Activated CD4-positive, alpha-beta T cell treated with anti-CD3 and anti-CD28 coated beads, Interleukin-10, Interleukin-2, amounts not matched to agents 100 ng/mL and 50 ng/mL, durations not matched to agents 16 hours and 8 hours (primary cell): ENCODE results near the gene SERPINA3.
"Not testable (repeated sequence)": the region's sequence is repeated elsewhere in the genome, so short reads cannot be mapped to it uniquely, and the experiment has no call there.

Experiments
- DNase-seq: peaks from one replicate; pipeline ENCODE4 v3.0.0-alpha.2; 2020

The SERPINA3 gene

DNA sequence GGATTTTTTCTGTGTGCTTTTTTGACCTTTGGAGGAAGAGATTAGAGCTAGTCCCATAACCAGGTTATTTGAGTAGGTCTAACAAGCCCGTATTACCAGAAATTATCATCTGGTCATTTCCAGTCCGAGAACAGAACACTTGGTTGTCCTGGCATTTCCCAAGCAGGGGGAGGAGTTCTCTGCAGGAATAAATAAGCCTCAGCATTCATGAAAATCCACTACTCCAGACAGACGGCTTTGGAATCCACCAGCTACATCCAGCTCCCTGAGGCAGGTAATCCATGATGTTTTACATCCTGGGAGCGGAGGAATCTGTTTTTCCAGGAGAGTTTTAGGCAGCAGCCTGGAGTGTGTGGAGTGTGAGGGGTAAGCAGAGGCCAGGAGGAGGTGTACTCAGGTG lies at the start of gene SERPINA3:
SERPINA3 (plus strand) TSS at position 218 of the 400 bp plus-strand sequence. CDS start 2,051 bp downstream, outside the sequence.
- DNase-seq = no peak

DNA sequence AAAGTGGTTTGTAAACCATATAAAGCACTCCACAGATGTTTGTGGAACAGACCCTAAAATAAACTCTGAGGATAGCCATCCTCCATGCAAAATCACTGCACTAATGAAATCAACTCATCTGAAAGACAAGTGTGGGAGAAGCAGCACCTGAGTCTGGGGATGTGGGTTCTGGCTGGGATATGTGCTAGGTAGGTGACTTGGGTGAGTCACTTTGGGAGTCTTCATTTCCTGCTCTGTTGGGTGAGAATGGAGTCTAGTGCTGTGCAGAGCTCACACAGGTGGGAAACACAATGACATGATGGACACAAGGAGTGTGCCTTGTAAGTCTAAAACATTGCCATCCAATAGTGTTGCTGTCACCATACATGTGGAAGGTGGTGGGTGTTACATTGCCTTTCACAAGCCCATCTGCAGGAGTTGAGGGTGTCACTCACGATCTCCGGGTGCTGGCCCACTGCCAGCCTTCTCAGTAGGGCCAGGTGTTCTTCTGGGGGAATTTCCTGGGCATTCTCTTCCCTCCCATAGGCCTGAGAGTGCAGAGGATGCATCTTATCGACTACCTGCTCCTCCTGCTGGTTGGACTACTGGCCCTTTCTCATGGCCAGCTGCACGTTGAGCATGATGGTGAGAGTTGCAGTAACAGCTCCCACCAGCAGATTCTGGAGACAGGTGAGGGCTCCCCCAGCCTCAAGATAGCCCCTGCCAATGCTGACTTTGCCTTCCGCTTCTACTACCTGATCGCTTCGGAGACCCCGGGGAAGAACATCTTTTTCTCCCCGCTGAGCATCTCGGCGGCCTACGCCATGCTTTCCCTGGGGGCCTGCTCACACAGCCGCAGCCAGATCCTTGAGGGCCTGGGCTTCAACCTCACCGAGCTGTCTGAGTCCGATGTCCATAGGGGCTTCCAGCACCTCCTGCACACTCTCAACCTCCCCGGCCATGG lies 49.0 kb upstream of the SERPINA3 start:
- DNase-seq = no peak

DNA sequence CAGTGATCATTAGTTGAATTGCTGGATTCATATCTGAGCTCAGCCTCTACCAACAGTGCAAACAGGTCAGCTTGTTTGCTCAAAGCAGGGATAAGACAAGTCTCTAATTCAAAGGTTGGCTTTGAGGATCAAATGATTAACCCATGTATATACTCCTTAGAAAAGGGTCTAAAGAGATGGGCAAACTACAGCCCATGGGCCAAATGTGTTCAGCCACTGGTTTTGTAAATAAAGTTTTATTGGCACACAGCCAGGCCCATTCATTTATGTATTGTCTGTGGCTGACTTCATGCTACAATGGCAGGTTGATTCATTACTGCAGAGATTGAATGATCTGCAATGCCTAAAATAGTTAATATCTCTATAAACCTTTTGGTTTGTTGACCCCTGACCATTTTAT lies 47.8 kb upstream of the SERPINA3 start:
- DNase-seq = no peak

DNA sequence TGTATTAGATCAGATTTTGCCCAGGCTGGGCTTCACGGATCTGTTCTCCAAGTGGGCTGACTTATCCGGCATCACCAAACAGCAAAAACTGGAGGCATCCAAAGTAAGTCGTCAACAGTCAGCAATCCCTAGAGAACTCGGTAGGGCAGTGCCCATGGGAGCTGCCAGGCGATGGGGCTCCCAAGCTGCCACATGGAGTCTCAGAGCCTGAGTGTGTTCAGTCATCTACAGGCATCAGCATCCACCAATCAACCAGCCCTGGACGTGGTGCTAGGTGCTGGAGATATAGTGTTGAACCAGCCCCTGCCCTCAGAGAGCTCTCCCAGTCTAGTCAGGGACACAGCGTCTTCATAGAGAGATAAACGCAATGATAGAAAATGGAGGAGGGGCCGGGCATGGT lies 44.0 kb upstream of the SERPINA3 start:
- DNase-seq = no peak

DNA sequence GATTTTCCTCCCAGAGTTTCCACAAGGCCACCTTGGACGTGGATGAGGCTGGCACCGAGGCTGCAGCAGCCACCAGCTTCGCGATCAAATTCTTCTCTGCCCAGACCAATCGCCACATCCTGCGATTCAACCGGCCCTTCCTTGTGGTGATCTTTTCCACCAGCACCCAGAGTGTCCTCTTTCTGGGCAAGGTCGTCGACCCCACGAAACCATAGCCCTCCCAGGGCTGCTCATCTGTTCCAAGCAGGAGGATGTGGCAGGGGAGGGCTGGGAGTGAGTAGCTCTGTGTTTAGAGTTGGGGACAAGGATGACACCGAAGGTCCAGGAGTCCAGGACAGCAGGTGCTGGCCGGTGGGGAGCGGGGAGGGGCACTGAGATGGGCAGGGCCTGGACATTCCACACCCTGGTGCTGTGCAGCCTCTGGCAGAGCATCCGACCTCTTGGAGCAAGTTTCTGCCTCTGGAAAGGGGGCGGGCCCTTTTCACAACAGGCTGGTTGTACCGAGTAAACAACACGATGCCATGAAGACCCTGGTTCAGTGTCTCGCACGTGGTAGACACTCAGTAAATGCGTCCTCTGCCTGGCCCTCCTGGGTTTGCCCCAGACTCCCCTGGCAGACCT lies 42.7 kb upstream of the SERPINA3 start:
- DNase-seq = no peak

DNA sequence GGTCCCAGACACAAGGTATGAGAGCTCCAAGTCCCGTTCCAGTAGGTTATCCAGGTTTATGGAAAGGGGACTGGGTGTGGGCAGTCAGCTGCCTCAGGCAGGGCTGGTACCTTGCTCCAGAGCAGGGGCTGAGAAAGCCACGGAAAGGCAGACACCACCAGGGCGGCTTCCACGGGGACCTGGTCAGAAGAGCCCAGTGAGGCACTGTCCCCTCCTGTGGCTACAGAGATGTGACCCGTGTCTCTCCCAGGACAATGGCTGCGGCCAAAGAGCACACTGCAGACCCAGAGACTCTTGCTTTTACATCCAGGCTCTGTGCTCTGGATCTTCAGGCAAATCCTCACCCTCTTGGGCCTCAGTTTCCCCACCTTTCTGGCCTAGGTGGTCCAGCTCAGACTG lies 42.2 kb upstream of the SERPINA3 start:
- DNase-seq = no peak

DNA sequence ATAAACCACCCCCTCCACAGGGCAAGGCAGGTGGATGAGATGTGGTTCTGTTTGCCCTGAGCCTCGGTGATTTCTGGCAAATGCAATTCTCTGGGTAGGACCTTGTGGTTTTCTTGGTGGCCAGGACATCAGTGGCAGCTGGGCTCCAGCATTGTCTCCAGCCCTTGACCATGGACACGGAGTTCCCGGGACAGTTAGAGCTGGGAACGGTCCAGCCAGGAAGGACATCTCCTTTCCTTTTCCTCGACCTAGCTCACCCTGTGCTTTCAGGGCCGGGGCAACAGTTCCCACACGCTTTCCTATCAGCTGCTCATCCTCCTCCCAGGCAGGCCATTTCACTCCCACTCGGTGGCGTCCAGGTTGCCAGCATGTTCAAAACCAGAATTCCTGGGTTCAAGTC lies 41.8 kb upstream of the SERPINA3 start:
- no peak for DNase-seq

DNA sequence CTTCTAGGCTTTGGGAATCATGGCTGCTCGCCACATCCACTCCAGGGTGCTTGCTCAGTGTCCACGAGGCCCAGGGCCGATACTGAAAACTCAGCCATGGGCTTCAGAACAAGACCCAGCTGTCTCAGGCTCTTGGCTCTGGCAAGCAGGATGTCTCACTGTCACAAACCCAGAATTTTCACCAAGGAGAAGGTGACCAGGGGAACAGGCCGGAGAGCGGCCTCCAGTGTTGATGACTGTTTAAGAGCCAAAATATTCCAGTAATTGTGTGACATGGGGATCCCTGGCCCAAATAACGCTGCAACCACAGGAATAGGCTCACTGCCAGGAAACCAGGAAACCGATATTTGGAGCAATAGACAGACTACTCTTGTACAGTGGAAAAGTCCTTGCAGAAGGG lies 40.8 kb upstream of the SERPINA3 start:
- DNase-seq = no peak

DNA sequence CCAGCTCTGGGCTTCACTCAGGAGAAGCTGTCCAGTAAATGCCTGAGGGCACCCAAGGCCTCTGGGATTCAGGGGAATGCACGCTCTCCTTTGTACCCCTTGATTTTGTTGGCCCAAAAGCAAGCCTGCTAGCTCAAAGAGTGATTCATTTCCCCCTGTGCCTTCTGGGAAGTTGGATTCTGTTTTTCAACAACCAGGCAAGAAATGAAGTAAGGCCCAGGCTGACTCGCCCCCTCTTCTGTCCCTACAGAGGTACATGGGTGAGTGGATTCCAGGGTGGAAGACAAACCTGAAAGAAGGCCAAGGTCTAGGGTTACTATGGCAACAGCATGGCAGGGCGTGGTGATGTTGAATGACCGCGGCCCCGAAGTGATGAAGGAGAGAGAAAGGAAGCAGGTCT lies 40.2 kb upstream of the SERPINA3 start:
- no peak for DNase-seq

DNA sequence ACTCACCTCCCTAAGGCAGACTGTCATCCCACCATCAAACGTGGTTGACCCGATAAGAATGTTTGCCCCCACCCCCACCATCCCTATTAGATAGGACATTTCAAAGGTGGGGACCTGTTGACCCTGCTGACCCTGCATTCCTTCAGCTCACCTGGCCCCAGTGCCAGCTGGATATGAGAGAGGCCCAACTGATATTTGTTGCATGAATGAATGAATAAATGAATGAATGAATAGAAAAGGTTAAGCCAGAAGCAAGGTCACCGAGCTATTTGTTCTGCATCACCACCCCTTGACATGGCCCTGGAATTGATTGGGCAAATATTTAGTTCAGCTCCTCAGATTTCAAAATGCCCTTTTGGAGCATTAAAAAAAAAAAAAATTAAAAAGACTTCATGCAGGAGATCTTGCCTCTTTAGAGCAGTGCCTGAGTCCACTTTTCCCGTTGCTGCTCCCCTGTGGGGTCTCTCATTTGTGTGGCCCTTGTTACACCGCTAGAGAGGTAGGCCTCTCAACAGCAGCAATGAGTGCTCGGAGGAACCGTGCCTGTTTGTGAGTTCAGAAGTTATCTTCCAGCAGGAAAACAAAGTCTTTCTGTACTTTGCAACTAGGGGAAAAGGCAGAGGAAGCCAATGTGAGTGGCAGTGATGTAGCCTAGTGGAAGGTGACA lies 39.4 kb upstream of the SERPINA3 start:
- DNase-seq = no peak

DNA sequence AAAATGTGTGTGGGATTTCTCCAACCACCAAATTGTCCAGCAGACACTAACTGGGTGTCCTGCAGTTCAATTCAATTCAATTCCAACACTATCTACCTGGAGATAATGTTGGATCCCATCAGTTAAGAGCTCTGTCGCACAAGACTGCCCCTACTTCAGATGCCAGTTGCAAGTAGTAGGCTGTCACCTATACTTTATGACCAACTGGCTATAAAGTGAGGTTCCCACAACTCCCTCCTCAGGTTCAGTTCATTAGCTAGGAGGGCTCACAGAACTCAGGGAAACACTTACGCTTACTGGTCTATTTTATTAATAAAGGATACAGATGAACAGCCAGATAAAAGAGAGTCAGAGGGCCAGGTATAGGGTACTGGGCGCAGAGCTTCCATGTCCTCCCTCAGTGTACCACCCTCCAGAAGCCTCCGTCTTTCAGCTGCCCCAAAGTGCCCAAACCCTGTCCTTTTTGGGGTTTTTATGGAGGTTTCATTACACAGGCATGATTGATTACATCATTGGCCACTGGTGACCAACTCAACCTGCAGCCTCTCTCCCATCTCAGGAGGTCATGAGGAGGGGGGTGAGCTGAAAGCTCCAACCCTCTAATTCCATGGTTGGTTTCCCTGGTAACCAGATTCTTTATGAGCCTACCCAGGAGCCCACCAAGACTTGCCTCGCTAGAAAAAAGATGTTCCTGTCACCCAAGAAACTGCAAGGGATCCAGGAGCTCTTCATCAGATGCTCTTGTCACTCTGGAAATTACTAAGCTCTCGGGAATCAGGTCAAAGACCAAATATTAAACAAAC lies 38.5 kb upstream of the SERPINA3 start:
- DNase-seq = no peak

DNA sequence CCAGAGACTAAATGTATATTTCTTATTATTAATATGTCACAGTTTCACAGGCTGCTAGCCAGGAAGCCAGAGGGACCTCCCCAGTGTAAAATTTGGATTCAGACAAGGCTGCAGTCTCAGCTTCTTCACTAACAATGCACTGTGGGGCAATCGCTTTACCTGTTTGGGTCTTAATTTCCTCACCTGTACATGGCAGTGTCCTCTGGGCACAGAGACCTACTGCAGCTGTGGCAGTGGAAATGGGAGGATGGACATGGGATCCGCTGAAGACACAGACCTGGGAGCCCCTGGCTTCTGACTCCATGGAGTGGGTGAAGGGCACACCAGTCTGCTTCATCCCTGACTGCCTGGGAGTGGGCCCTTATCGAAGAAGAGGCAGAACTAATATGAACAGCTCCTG lies 37.9 kb upstream of the SERPINA3 start:
- DNase-seq = no peak

DNA sequence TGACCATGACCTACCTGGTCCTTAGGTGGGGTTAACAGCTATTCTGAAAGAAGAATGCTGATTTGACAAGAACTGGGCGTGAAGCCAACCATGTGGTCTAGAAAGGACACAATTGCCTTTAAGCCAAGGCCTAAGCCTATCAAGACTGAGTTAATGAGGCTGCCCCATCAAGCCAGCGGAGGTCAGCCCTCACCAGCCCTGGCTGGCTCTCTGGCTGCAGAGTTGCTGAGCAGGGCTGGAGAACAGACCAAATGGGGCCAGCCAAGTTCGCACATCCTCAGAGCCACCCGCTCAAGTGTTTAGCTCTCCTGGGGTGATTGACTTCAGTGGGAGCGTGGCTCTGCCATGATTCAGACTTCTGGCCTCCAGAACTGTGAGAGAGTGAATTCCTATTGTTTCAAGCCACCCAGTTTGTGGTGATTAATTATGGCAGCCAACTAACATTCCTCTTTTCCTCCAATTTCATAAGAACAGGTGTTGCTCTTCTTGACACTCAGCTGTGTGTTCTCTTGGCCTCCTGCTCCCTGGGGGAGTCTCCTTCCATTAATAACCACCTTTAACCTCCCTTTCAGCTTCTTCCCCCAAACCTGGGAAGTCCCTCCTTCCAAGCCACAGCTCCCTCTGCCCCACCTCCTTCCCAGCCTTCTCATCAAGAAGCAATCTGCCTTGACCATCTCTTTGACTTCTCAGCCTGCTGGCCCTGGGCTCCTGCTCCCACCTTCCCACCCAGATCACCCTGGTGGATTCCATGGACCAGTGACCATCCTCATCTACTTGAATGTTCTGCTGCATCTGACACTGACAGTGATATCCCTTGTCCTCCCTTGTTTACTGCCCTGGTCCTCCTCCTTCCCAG lies 36.2 kb upstream of the SERPINA3 start:
- no peak for DNase-seq

DNA sequence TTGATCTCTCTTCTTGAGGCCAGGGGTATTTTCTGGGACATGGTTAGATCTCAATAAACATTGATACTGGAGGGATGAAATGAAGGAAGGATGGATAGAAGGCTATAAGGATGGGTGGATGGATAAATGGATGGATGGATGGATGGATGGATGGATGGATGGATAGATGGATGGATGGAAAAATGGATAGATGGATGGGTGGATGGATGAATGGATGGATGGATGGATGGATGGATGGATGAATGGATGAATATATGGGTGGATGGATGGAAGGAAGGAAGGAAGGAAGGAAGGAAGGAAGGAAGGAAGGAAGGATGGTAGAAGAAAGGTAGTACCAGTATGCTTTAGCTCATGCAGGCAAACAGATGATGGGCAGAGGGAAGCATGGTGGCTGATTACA lies 34.7 kb upstream of the SERPINA3 start:
- not testable (repeated sequence) for DNase-seq

DNA sequence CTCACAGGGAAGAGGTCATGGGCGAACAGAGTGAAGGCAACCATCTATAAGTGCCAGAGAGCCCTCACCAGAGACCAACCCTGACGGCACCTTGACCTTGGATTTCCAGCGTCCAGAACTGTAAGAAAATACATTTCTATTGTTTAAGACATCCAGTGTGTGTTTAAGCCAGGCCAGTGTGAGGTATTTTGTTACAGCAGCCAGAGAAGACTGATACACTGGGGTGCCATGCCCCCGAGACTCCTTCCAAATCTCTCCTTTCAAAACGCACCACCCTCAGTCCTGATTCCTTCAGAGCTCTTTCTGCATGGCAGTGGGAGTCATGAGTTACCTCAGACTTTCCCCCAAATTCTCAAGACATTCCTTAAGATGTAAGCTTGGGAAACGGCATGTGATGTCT lies 33.5 kb upstream of the SERPINA3 start:
- DNase-seq = no peak

DNA sequence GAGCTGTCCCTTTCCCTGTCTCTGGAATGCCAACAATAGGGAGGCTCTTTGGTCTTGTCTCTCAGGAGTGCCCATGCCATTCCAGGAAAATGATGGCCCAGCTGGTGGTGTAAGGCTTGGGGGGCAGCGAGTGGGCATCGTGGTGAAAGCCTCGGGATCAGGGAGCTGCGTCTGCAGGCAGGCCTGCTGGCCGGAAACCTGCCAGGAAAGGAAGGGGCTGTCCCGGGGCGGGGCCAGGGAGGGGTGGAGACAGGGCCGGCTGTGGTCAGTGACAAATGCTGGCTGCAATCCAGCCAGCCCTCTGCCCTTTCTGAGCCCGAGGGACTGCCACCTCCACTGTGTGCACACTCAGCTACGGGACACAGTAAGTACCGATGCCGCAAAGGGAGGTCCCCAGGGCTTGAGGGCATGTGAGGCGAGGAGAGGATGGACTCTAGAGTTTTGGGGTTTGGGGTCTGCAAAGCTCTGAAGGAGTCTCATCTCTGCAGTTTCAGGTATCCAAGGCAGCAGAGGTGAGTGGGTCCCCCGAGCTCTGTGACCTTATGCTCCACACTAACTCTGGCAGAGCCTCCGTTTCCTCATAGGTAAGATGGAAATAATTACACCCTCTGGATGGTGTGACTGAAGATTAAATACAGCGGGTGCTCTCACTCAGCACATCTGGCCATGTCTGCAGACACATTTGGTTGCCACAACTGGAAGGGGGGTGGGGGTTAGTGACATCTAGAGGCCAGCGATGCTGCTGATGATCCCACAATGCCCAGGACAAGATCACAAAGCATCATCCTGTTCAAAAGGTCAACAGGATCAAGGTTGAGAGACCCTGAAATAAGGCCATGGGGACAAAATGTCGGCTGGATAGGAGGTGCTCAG lies 30.8 kb upstream of the SERPINA3 start, which contains the start of gene SERPINA5:
SERPINA5 (plus strand) TSS at position 300 of the 873 bp plus-strand sequence. CDS start 5,937 bp downstream, outside the sequence.
- no peak for DNase-seq

DNA sequence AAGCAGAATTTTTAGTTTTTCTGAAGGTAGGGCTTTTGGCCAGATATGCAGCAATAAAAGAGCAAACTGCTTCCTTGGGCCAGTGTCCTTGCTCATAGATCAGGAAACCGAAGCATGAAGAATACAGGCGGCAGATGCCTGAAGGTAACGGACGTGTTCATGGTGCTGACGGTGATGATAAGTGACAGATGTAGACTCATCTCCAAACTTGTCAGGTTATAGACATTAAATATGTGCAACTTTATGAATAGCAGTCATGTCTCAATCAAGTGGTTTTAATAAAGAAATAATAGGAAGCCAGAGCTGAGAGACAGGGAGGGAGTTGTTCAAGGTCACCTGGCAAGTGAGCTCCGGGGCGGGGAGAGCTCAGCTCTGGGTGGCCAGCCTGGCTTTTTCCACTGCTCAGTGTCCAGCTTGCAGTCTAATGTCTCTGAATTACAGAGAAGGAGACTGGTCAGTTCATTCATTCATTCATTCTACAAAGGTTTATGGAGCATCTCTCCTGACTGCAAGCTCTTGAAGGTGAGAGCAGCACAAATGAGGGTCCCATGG lies 29.9 kb upstream of the SERPINA3 start:
- no peak for DNase-seq

DNA sequence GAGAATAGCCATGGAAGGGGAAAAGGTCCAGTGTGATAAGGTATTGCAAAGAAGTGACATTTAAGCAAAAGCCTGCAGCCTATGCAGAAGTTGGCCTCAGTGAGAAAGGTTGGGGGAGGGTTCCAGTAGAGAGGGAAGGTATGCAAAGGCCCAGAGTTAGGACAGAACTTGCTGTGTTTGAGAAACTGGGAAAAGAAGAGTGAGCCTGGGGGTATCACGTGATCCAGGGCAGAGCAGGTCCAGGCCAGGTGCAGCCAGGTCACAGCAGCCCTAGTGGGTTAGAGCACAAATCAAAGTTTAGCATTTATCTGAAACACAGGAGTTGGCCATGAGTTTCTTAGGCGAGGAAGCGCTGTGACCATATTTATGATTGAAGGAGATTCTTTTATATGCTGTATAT lies 29.3 kb upstream of the SERPINA3 start:
- DNase-seq = no peak

DNA sequence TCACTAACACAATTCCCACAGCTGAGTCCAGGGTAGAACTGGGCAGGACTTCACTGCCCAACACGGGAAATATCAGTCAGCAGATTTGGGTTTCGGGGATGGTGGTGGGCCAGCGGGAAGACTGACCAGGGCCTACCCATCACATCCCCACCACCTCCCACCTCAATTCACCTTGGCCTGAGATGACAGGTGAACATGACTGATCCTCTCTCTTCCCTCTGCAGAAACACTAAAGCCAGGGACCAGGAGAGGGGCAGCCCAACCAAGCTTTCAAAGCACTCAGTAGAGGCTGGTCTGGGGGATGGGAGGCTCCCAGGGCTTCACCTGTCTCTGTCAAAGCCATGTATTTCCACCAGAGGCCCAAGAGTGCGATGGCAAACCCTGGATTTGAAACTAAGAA lies 28.6 kb upstream of the SERPINA3 start:
- DNase-seq = no peak

DNA sequence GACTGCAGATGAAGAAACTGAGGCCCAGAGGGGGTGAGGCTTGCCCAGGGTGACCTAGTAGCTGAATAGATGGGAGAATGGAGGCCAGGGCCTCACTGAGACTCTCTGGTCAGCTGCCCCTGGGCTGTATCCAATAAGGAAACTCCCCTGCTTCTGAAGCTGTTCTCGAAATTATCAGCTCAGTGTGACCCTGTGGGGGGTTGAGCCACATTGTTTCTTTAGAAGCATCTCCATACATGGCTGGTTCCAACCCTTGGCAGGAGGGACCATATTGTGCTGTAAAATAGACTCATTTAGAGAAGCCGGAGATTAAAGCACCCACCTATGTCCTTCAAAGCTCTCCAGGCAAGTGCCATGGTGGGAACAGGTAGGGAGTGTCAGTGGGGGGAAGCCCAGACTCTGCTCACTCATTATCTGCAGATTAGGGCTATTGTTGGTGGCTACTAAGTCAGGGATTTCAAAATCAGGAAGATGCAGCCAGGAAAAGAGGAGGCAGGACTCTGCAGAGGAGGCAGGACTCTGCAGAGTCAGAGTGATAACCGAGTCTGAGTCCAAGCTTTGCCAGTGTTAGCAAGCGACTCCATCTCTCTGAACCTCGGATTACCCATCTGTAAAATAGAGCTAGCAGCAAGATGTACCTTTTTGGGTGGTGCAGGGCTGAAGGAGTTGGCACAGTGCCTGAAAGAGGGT lies 27.5 kb upstream of the SERPINA3 start:
- no peak for DNase-seq
